HG03097 (cell line): ENCODE results near the gene UMODL1.

Experiments used
- ATAC-seq: cut with Tn5 transposase; IDR thresholded peaks from one replicate; pipeline ENCODE4 v1.9.1; 2021; ENCODE audit not compliant: unreplicated experiment, low FRiP score

The UMODL1 gene

DNA sequence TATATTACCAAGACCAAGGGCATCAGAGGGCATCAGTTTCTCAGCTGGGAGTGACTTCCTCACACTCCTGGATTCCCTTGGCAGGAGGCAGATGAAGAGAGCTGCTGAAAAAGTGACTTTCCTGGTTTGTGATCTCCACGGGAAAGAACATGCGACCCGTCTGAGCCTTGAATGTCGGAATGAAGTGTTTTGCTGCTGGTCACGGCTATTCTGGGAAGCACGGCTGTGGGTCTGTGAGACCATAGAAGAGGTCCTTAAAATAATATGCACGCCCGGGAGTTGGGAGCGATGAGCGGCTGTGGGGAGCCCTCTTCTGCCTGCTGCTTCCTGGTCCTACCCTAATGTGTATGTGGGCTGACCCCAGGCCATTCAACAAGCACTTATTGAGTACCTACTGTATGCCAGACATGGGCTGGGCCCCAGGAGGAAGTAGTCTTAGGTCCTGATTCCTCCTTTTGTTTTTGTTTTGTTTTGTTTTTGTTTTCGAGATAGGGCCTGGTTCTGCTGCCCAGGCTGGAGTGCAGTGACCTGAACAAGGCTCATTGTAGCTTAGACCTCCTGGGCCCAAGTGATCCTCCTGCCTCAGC is 13.2 kb upstream of the UMODL1 start:
- no peak for ATAC-seq

DNA sequence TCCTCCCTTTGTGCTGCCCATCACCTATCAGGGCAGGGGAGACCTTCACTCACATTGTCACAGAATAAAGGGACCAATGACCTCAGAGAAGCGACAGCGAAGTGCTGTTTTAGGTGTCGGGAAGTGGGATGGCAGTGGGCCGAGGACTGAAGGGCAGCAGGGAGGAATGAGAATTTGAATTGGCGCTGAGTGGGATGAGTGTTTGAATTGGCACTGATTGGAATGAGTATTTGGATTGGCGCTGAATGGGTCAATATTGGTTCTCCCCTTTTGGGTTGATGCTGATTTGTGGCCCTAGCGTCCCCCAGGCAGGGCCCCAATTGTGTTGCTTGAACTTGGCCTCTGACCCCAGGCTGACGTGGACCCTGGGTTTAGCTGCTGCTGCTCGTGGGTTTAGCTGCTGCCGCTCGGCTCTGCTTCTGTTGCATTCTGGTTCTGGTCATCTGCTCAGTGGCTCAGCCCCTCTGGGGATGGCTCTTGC is 12.4 kb upstream of the UMODL1 start:
- no peak for ATAC-seq

DNA sequence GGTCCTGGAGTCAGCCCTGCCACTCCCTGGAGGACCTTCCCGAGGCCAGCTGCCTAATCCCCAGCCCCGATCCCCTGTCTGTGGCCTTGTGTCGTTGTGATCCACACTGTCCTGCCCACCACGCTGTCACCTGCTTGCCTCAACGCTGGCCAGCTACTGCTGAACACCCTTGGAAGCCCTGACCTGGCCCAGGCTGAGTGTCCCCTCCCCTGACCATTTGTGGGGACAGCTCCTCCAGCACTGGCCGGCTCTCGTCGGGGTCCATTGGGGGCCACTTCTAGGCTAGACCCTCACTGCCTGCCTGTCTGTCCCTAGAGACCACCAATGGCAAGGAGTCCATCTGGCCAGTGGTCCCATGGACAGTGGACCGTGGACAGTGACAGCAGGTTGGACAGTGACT is 12.0 kb upstream of the UMODL1 start:
- no peak for ATAC-seq

DNA sequence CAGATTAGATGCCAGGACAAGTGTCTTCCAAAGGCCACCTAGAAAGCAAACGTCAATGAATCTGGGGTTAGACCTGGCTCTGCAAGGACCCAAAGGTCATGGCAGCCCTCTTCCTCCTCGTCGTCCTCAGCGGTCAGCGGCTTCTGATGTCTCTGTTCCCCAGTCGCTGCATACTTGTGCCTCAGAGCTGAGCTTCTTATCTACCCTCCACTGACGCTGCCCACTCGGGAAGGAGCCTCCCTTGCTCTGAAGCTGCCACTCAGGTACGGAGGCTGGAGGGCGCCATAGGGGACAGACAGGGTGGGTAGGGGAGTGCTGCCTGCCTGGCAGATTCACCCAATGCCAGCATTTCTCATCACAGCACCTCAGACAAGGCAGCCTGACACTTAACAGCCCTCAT is 11.4 kb upstream of the UMODL1 start:
- ATAC-seq = no peak

DNA sequence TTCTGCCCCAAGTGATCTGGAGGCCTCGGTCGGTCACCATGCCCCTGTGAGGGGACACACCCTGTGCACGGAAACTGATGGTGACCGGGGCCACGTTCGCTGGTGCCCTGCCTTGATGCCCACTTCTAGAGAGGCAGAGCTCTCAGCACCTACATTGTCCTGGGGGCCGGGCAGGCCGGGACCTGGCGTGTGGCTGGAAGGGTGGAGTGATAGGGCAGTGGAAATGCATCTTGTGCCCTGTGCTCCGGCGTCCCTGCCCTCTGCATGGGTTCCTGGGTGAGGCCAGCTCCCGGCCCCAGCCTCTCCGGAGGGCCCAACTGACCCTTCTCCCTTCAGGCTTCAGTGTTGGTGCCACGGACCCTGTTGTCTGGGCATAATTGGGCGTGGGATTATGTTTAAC is 11.0 kb upstream of the UMODL1 start:
- no peak for ATAC-seq

- peak; percentile 41 for ATAC-seq
Observed at GRCh38 chr21:42061195-42061985, 9.7 kb upstream of the UMODL1 start.

- ATAC-seq = no peak
Observed at GRCh38 chr21:42061986-42062235, 9.2 kb upstream of the UMODL1 start.

DNA sequence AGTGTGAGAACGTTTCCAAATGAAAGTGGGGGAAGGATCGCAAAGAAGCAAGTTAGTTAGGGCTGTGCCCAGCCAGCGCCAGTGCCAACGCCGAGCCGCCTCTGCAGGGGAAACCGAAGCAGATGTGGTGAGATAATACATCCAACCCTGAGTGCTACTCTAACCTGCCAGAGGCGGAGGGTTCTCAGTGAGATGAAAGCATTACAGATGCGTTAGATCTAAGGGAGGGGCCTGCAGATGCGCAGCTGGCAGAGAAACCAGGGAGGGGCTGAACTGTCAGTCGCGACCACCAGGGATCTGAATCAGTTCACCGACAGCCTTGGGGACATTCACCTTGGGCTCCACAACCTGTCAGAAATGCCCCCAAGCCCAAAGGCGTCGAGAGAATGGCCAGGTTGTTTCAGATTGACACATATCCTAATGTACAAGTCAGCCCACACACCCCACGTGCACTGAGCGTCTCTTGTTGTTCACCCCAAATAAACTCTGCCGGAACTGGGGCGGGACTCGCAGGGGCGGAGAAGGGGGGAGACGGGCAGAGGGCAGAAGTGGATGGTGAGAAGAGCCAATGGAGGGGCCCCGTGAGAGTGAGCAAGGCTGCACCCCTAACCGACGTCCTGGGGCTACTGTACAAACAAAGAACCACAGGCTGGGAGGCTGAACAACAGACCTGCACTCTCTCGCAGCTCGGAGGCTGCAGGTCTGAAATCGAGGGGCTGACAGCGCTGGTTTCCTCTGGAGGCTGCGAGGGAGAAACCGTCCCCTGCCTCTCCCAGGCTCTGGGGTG is 8.7 kb upstream of the UMODL1 start:
- peak; percentile 35 for ATAC-seq

DNA sequence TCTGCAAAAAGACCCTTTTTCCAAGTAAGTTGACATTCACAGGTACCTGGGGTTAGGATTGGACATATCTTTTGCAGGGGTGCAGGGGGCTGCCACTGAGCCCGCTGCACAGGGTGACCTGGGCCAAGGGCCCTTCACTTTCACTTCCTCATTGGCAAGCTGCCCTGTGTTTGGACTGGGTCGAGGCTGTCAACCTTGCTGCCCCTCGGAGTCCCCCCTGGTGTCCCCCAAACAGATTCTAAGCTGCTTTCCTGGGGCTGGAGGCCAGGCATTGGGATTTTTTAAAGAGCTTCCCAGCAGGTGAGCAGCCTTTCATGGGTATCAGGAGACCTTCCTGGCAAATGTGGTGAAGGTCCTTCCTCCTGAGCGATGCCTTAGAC is 7.9 kb upstream of the UMODL1 start:
- ATAC-seq = no peak

DNA sequence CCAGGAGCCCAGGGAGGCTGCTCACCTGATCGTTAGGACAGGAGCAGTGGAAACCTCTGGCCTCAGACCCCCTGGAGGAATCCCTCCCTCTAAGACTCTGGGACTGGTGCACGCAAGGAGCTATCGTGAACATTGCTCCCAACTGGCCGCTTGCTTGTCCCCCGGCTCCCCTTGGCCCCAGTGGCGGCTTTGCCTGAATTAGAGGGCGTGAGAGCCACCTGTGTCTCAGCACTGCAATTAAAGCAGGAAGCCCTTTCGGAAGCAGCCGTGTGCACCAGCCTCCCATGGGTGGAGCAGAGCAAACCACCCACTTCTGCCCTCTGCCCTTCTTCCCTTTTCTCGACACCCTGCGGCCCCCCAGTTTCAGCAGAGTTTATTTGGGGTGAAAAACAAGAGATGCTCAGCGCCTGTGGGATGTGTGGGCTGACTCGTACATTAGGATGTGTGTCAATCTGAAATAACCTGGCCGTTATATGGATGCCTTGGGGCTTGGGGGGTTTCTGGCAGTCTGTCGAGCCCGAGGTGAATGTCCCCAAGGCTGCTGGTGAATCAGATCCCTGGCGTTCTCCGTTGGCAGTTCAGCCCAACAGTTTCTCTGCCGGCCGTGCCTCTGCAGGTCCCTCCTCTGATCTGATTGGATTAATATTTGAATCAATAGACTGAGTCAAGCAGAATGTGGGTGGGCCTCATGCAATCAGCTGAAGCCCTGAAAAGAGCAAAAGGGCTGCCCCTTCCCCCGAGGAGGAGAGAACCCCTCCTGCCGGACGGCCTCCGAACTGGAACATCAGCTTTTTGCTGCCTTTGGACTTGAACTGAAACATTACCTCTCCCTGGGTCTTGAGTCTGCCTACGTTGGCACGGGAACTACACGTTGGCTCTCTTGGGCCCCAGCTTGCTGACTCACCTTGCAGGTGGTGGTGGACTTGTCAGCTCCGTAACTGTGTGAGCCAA is 7.3 kb upstream of the UMODL1 start:
- ATAC-seq = no peak

- no peak for ATAC-seq
Observed at GRCh38 chr21:42066521-42066920, 4.6 kb upstream of the UMODL1 start.

DNA sequence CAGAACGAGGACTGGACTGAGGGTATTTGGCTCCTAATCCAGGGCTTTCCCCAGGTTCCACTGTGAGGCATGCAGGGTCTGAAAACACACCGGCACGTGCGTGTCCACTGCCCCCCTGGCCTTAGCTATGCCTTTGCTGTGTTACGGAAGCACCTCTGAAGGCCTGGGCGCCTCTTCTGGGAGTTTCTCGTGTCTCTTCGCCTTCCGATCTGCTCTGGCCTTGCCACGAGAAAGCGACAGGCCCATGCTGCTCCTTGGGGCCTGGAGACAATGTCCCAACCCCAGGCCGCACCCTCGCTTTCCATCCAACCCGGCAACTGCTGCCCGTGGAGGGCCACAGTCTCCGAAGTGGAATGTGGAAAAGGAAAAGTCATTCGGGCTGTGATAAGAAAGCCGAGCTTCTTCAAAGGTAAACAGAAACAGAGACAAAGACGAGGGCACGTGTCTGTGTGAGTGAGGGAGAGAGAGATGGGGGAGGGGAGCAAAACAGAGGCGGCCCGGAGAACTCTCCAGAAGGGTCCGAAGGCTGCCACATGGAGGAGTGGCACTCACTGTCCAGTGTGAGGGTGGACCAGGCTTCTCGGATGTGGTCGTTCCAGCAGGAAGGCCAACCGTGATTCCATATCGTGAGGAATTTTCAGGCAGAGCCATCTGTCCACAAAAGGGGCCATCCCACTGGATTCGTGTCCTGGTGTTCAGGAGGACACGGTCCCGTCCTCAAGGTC is 3.4 kb upstream of the UMODL1 start:
- ATAC-seq = no peak

GRCh38 chr21:42068256-42068545 is 2.9 kb upstream of the UMODL1 start:
- ATAC-seq = no peak

- no peak for ATAC-seq
Observed at GRCh38 chr21:42068592-42068991, 2.5 kb upstream of the UMODL1 start.

GRCh38 chr21:42069327-42069726 is 1.8 kb upstream of the UMODL1 start:
- no peak for ATAC-seq

DNA sequence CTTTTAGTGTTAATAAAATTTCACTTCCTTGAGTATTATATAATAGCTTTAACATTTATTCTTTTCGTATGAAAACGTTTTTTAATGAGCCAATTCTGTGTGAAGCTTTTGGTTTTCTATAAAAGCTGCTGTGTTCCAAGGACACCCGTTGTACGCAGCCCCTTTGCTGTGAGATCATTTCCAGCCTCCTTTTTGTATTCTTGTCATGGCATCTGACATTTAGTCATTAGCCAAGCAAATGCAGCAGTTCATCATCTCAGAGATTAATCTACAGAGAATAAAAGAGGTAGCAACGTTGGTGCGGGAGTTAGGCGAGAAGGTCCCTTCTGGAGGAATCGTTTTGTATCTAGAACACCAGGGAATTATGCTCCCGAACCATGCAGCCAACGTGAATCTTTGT is 1.3 kb upstream of the UMODL1 start:
- ATAC-seq = no peak

- ATAC-seq = no peak
Observed at GRCh38 chr21:42073145-42074099, 2.3 kb downstream of the UMODL1 start.

DNA sequence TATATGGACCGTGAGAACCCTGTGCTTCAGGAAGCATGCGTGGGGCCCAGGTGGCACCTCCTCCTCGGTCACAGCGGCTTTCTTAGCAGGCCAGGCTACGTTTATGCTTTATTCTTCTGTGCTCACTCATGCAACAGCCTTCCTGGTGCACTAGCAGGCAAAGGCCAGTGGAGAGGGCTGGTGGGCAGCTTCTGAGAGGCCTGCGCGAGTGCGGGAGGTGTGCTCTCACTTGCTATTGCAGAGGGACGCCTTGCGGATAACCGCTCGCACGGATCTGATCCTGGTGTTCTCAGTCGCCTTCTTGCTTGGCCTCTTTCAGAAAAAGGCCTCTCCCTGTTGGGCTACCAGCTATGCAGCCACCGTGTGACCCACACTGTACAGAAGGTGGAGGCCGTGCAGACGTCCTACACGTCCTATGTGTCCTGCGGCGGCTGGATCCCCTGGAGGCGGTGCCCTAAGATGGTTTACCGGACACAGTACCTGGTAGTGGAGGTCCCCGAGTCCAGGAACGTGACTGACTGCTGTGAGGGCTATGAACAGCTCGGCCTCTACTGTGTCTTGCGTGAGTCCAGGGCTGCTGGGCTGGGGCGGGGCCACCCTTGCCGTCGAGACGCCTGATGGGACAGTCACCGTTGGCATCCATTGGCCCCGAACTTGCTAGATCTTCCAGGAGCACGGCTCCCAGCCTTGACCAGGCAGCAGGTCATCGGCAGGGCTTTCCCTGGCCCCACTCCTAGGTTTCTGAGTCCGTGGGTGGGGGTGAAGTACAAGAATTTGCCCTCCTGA is 4.8 kb downstream of the UMODL1 start:
- no peak for ATAC-seq
